ENCODE results near the gene YAF2. TPM values are rescaled to one million over a fixed set of nuclear protein-coding genes. Genes with fewer than 3 reads are reported as not detected.
"Not testable (repeated sequence)": the region's sequence is repeated elsewhere in the genome, so short reads cannot be mapped to it uniquely, and the experiment has no call there.

The YAF2 gene
- total RNA-seq, 1 donor from 2014 or later, result 19.3 TPM

GRCh38 chr12:42204819-42205218 lies 33.2 kb downstream of the YAF2 start:
- no peaks in the 10 kb centered on the region for H3K9me3 ChIP-seq (ENCODE audit: control insufficient read depth in 3 of 3, low read length in 3 of 3)
- no peak overlapping the region for H3K9ac ChIP-seq (ENCODE audit: low read depth in 1 of 3, low read length in 3 of 3)
- H3K4me1 ChIP-seq (ENCODE audit: control insufficient read depth in 3 of 3, insufficient read depth in 3 of 3, low read length in 3 of 3), result peaks cover 0 to 2% (median 0%) of the 10 kb centered on the region in 3 donors
- H3K27me3 ChIP-seq (ENCODE audit: control insufficient read depth in 3 of 3, insufficient read depth in 3 of 3, low read length in 3 of 3), result no peaks in the 10 kb centered on the region
- H3K27ac ChIP-seq (ENCODE audit: low read depth, low read length), result no peak overlapping the region
- no peaks in the 10 kb centered on the region for H3K36me3 ChIP-seq (ENCODE audit: control insufficient read depth in 3 of 3, insufficient read depth in 3 of 3, low read length in 3 of 3)
- H3K4me3 ChIP-seq (ENCODE audit: low read length in 3 of 3), result no peak overlapping the region

DNA sequence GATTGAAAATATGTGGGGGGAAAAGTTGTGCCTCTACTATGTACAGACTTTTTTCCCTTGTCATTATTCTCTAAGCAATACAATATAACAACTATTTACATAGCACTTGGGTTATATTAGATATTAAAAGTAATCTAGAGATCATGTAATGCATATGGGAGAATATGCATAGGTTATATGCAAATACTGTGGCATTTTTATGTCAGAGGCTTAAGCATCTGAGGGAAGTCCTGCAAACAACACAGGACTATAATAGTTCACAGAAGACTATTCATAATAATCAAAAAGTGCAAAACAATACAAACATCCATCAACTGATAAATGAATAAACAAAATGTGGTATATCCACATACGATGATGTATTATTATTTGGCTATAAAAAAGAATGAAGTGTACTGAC lies 33.7 kb downstream of the YAF2 start:
- H3K4me1 ChIP-seq (ENCODE audit: control insufficient read depth in 3 of 3, insufficient read depth in 3 of 3, low read length in 3 of 3), result peaks cover 0 to 2% (median 0%) of the 10 kb centered on the region in 3 donors
- no peak overlapping the region for H3K27ac ChIP-seq (ENCODE audit: low read depth, low read length)
- H3K36me3 ChIP-seq (ENCODE audit: control insufficient read depth in 3 of 3, insufficient read depth in 3 of 3, low read length in 3 of 3), result no peaks in the 10 kb centered on the region
- H3K4me3 ChIP-seq (ENCODE audit: low read length in 3 of 3), result no peak overlapping the region
- H3K27me3 ChIP-seq (ENCODE audit: control insufficient read depth in 3 of 3, insufficient read depth in 3 of 3, low read length in 3 of 3), result no peaks in the 10 kb centered on the region
- H3K9ac ChIP-seq (ENCODE audit: low read depth in 1 of 3, low read length in 3 of 3), result no peak overlapping the region
- H3K9me3 ChIP-seq (ENCODE audit: control insufficient read depth in 3 of 3, low read length in 3 of 3), result no peaks in the 10 kb centered on the region

- Histone ChIP-seq H3K36me3 (ENCODE audit: control insufficient read depth in 3 of 3, insufficient read depth in 3 of 3, low read length in 3 of 3) (peaks cover 0 to 2% (median 0%) of the 10 kb centered on the region in 3 donors), H3K4me1 (ENCODE audit: control insufficient read depth in 3 of 3, insufficient read depth in 3 of 3, low read length in 3 of 3) (peaks cover 0 to 9% (median 4%) of the 10 kb centered on the region in 3 donors), H3K4me3 (ENCODE audit: low read length in 3 of 3) (no peak overlapping the region), H3K27ac (ENCODE audit: low read depth, low read length) (no peak overlapping the region), H3K9me3 (ENCODE audit: control insufficient read depth in 3 of 3, low read length in 3 of 3) (no peaks in the 10 kb centered on the region), H3K9ac (ENCODE audit: low read depth in 1 of 3, low read length in 3 of 3) (no peak overlapping the region), H3K27me3 (ENCODE audit: control insufficient read depth in 3 of 3, insufficient read depth in 3 of 3, low read length in 3 of 3) (no peaks in the 10 kb centered on the region)
These were observed 37.0 kb downstream of the YAF2 start for GRCh38 chr12:42201063-42201462.

GRCh38 chr12:42199007-42199406 lies 39.0 kb downstream of the YAF2 start:
- Histone ChIP-seq H3K9ac (ENCODE audit: low read depth in 1 of 3, low read length in 3 of 3) (no peak overlapping the region), H3K36me3 (ENCODE audit: control insufficient read depth in 3 of 3, insufficient read depth in 3 of 3, low read length in 3 of 3) (peaks cover 0 to 2% (median 0%) of the 10 kb centered on the region in 3 donors), H3K4me3 (ENCODE audit: low read length in 3 of 3) (no peak overlapping the region), H3K9me3 (ENCODE audit: control insufficient read depth in 3 of 3, low read length in 3 of 3) (no peaks in the 10 kb centered on the region), H3K27me3 (ENCODE audit: control insufficient read depth in 3 of 3, insufficient read depth in 3 of 3, low read length in 3 of 3) (no peaks in the 10 kb centered on the region), H3K27ac (ENCODE audit: low read depth, low read length) (no peak overlapping the region), H3K4me1 (ENCODE audit: control insufficient read depth in 3 of 3, insufficient read depth in 3 of 3, low read length in 3 of 3) (peaks cover 0 to 9% (median 4%) of the 10 kb centered on the region in 3 donors)

- Histone ChIP-seq H3K27ac (ENCODE audit: low read depth, low read length) (no peak overlapping the region), H3K4me3 (ENCODE audit: low read length in 3 of 3) (no peak overlapping the region), H3K9me3 (ENCODE audit: control insufficient read depth in 3 of 3, low read length in 3 of 3) (no peaks in the 10 kb centered on the region), H3K27me3 (ENCODE audit: control insufficient read depth in 3 of 3, insufficient read depth in 3 of 3, low read length in 3 of 3) (no peaks in the 10 kb centered on the region), H3K4me1 (ENCODE audit: control insufficient read depth in 3 of 3, insufficient read depth in 3 of 3, low read length in 3 of 3) (peaks cover 0 to 9% (median 4%) of the 10 kb centered on the region in 3 donors), H3K9ac (ENCODE audit: low read depth in 1 of 3, low read length in 3 of 3) (no peak overlapping the region), H3K36me3 (ENCODE audit: control insufficient read depth in 3 of 3, insufficient read depth in 3 of 3, low read length in 3 of 3) (peaks cover 0 to 5% (median 3%) of the 10 kb centered on the region in 3 donors)
These were observed 41.1 kb downstream of the YAF2 start for GRCh38 chr12:42196723-42197603.

- peaks cover 0 to 3% (median 3%) of the 10 kb centered on the region in 3 donors for H3K36me3 ChIP-seq (ENCODE audit: control insufficient read depth in 3 of 3, insufficient read depth in 3 of 3, low read length in 3 of 3)
These were observed 45.4 kb downstream of the YAF2 start for GRCh38 chr12:42192686-42193085.

DNA sequence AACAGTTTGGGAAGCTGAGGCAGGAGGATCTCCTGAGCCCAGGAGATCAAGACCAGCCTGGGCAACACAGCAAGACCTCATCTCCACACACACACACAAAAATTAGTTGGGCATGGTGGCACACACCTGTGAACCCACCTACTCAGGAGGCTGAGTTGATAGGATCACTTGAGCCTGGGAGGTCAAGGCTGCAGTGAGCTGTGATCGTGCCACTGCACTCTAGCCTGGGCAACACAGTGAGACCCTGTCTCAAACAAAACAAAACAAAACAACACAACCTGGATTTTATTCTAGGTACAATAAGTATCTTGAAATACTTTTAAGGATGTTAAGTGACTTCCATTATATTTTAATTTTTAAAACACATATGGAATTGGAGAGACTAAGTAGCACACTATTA lies 45.8 kb downstream of the YAF2 start:
- Histone ChIP-seq H3K9me3 (ENCODE audit: control insufficient read depth in 3 of 3, low read length in 3 of 3) (no peaks in the 10 kb centered on the region), H3K4me3 (ENCODE audit: low read length in 3 of 3) (no peak overlapping the region), H3K27ac (ENCODE audit: low read depth, low read length) (no peak overlapping the region), H3K9ac (ENCODE audit: low read depth in 1 of 3, low read length in 3 of 3) (no peak overlapping the region), H3K27me3 (ENCODE audit: control insufficient read depth in 3 of 3, insufficient read depth in 3 of 3, low read length in 3 of 3) (no peaks in the 10 kb centered on the region), H3K4me1 (ENCODE audit: control insufficient read depth in 3 of 3, insufficient read depth in 3 of 3, low read length in 3 of 3) (peaks cover 3 to 5% (median 4%) of the 10 kb centered on the region in 3 donors), H3K36me3 (ENCODE audit: control insufficient read depth in 3 of 3, insufficient read depth in 3 of 3, low read length in 3 of 3) (peaks cover 0 to 3% (median 3%) of the 10 kb centered on the region in 3 donors)

More at GRCh38 chr12:42192686-42193085, 45.4 kb downstream of the YAF2 start:
- no peaks in the 10 kb centered on the region for H3K27me3 ChIP-seq (ENCODE audit: control insufficient read depth in 3 of 3, insufficient read depth in 3 of 3, low read length in 3 of 3)
- H3K9me3 ChIP-seq (ENCODE audit: control insufficient read depth in 3 of 3, low read length in 3 of 3), result no peaks in the 10 kb centered on the region
- no peak overlapping the region for H3K27ac ChIP-seq (ENCODE audit: low read depth, low read length)
- peaks cover 3 to 7% (median 4%) of the 10 kb centered on the region in 3 donors for H3K4me1 ChIP-seq (ENCODE audit: control insufficient read depth in 3 of 3, insufficient read depth in 3 of 3, low read length in 3 of 3)
- no peak overlapping the region for H3K9ac ChIP-seq (ENCODE audit: low read depth in 1 of 3, low read length in 3 of 3)
- H3K4me3 ChIP-seq (ENCODE audit: low read length in 3 of 3), result no peak overlapping the region

DNA sequence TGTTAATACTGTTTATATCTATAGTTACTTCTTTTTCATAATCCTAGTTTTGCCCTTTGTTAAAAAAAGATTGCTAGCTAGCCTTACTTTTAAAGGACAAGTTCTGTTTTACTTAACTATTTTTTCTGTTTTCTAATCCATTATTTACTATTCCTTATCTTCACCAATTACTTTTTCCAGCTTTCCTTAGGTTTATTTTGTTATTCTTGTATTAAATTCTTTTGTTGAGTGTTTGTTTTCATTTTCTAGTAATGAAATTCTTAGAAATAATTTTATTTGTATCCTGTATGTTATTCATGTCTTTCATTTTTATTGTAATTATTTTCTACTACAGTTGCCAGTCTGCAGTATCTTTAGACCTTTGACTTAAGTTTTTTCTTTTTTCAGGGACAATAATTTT lies 47.7 kb downstream of the YAF2 start:
- Histone ChIP-seq H3K4me3 (ENCODE audit: low read length in 3 of 3) (no peak overlapping the region), H3K27me3 (ENCODE audit: control insufficient read depth in 3 of 3, insufficient read depth in 3 of 3, low read length in 3 of 3) (no peaks in the 10 kb centered on the region), H3K36me3 (ENCODE audit: control insufficient read depth in 3 of 3, insufficient read depth in 3 of 3, low read length in 3 of 3) (peaks cover 0 to 3% (median 3%) of the 10 kb centered on the region in 3 donors), H3K9me3 (ENCODE audit: control insufficient read depth in 3 of 3, low read length in 3 of 3) (no peaks in the 10 kb centered on the region), H3K9ac (ENCODE audit: low read depth in 1 of 3, low read length in 3 of 3) (no peak overlapping the region), H3K4me1 (ENCODE audit: control insufficient read depth in 3 of 3, insufficient read depth in 3 of 3, low read length in 3 of 3) (peaks cover 0 to 3% (median 0%) of the 10 kb centered on the region in 3 donors), H3K27ac (ENCODE audit: low read depth, low read length) (no peak overlapping the region)

- H3K4me3 ChIP-seq (ENCODE audit: low read length in 3 of 3); H3K9me3 ChIP-seq (ENCODE audit: control insufficient read depth in 3 of 3, low read length in 3 of 3); H3K9ac ChIP-seq (ENCODE audit: low read depth in 1 of 3, low read length in 3 of 3); H3K27ac ChIP-seq (ENCODE audit: low read depth, low read length); H3K27me3 ChIP-seq (ENCODE audit: control insufficient read depth in 3 of 3, insufficient read depth in 3 of 3, low read length in 3 of 3); H3K36me3 ChIP-seq (ENCODE audit: control insufficient read depth in 3 of 3, insufficient read depth in 3 of 3, low read length in 3 of 3): not testable (repeated sequence)
- peaks cover 0 to 11% (median 0%) of the 10 kb centered on the region in 3 donors for H3K4me1 ChIP-seq (ENCODE audit: control insufficient read depth in 3 of 3, insufficient read depth in 3 of 3, low read length in 3 of 3)
These were observed 49.8 kb downstream of the YAF2 start for GRCh38 chr12:42188275-42188674.

DNA sequence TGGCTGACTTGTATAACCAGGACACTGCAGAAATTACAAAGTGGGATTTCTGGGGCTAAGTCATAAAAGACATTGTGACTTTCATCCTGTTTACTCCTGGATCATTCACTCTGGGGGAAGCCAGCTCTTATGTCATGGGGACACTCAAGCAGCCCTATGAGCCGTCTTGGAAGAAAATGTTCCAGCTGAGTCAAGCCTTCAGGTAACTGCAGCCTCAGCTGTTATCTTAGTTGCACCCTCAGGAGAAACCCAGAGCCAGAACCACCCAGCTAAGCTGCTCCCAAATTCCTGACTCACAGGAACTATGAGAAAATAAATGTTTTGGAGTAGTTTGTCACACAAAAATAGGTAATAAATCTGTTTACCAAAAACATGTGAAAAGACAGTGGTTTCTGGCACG lies 50.2 kb downstream of the YAF2 start:
- H3K4me3 ChIP-seq (ENCODE audit: low read length in 3 of 3), result no peak overlapping the region
- H3K27ac ChIP-seq (ENCODE audit: low read depth, low read length), result no peak overlapping the region
- peaks cover 0 to 6% (median 3%) of the 10 kb centered on the region in 3 donors for H3K36me3 ChIP-seq (ENCODE audit: control insufficient read depth in 3 of 3, insufficient read depth in 3 of 3, low read length in 3 of 3)
- H3K27me3 ChIP-seq (ENCODE audit: control insufficient read depth in 3 of 3, insufficient read depth in 3 of 3, low read length in 3 of 3), result no peaks in the 10 kb centered on the region
- no peaks in the 10 kb centered on the region for H3K9me3 ChIP-seq (ENCODE audit: control insufficient read depth in 3 of 3, low read length in 3 of 3)
- H3K9ac ChIP-seq (ENCODE audit: low read depth in 1 of 3, low read length in 3 of 3), result no peak overlapping the region
- peaks cover 0 to 11% (median 2%) of the 10 kb centered on the region in 3 donors for H3K4me1 ChIP-seq (ENCODE audit: control insufficient read depth in 3 of 3, insufficient read depth in 3 of 3, low read length in 3 of 3)

Data from skeletal muscle tissue (tissue), 4 donors.